Measurements from ENCODE around the gene RALGPS1. TPM values are rescaled to one million over a fixed set of nuclear protein-coding genes. Genes with fewer than 3 reads are reported as not detected.

Gene RALGPS1
- total and polyA plus RNA-seq, 4 experiments from 2014 or later = 0.84 to 10.3 (median 5.8) TPM

GRCh38 chr9:127202461-127203169, 288.0 kb downstream of the RALGPS1 start:
- H3K36me3 Mint-ChIP-seq = no peaks in the 10 kb centered on the region
- H3K27ac ChIP-seq (ENCODE audit: low read depth, low read length) = no peak overlapping the region
- no peak for DNase-seq
- peaks cover 1 to 16% (median 6%) of the 10 kb centered on the region in 4 donors for H3K4me1 Mint-ChIP-seq
- no peaks in the 10 kb centered on the region for H3K36me3 ChIP-seq (ENCODE audit: insufficient read depth, low read length)
- H3K27me3 ChIP-seq (ENCODE audit: insufficient read depth, low read length) = no peaks in the 10 kb centered on the region
- CTCF ChIA-PET (ENCODE audit: partially characterized antibody) = interaction anchor here (2.1 to 10.0 kb wide), 3 partner anchors 217 to 262 kb away, joined by 5 to 175 read pairs (median 96); no protein-coding TSS in a partner anchor
- H3K27ac Mint-ChIP-seq = no peak overlapping the region
- intact Hi-C loops (cut with micrococcal nuclease) = no loop called here
- no peak overlapping the region for H3K4me3 ChIP-seq (ENCODE audit: low read length in 2 of 2)
- H3K4me1 ChIP-seq (ENCODE audit: insufficient read depth, low read length) = peaks cover 10% of the 10 kb centered on the region
- no peaks in the 10 kb centered on the region for H3K9me3 Mint-ChIP-seq
- no peak overlapping the region for H3K4me3 Mint-ChIP-seq
- no peaks in the 10 kb centered on the region for H3K9me3 ChIP-seq (ENCODE audit: control insufficient read depth in 1 of 2, low read length in 2 of 2)
- POLR2A ChIA-PET (ENCODE audit: partially characterized antibody) = no interaction called here
- no peaks in the 10 kb centered on the region for H3K27me3 Mint-ChIP-seq

GRCh38 chr9:127203681-127204327, 289.2 kb downstream of the RALGPS1 start:
- Mint-ChIP-seq H3K4me3 (no peak overlapping the region), H3K9me3 (no peaks in the 10 kb centered on the region), H3K27ac (peak overlapping the region in 1 of 7 donors; percentile 42), H3K27me3 (no peaks in the 10 kb centered on the region), H3K4me1 (peaks cover under 1 to 9% (median 2%) of the 10 kb centered on the region in 4 donors), H3K36me3 (no peaks in the 10 kb centered on the region)
- no peak for DNase-seq
- ChIA-PET CTCF (ENCODE audit: partially characterized antibody) (interaction anchor here (1.4 kb wide), 1 partner anchor 263 kb away, joined by 4 read pairs; no protein-coding TSS in a partner anchor), POLR2A (ENCODE audit: partially characterized antibody) (no interaction called here)
- no peak overlapping the region for H3K4me3 ChIP-seq (ENCODE audit: low read length in 2 of 2)
- H3K27ac ChIP-seq (ENCODE audit: low read depth, low read length) = no peak overlapping the region
- H3K4me1 ChIP-seq (ENCODE audit: insufficient read depth, low read length) = peaks cover 7% of the 10 kb centered on the region
- no peaks in the 10 kb centered on the region for H3K27me3 ChIP-seq (ENCODE audit: insufficient read depth, low read length)
- no peaks in the 10 kb centered on the region for H3K9me3 ChIP-seq (ENCODE audit: control insufficient read depth in 1 of 2, low read length in 2 of 2)
- H3K36me3 ChIP-seq (ENCODE audit: insufficient read depth, low read length) = no peaks in the 10 kb centered on the region
- intact Hi-C loops (cut with micrococcal nuclease) = no loop called here

- CTCF ChIA-PET (ENCODE audit: partially characterized antibody) = no interaction called here
- POLR2A ChIA-PET (ENCODE audit: partially characterized antibody) = no interaction called here
- intact Hi-C loops (cut with micrococcal nuclease) = no loop called here
- Histone ChIP-seq H3K9me3 (ENCODE audit: control insufficient read depth in 1 of 2, low read length in 2 of 2) (no peaks in the 10 kb centered on the region), H3K27ac (ENCODE audit: low read depth, low read length) (no peak overlapping the region), H3K27me3 (ENCODE audit: insufficient read depth, low read length) (no peaks in the 10 kb centered on the region), H3K4me1 (ENCODE audit: insufficient read depth, low read length) (no peaks in the 10 kb centered on the region), H3K4me3 (ENCODE audit: low read length in 2 of 2) (no peak overlapping the region), H3K36me3 (ENCODE audit: insufficient read depth, low read length) (no peaks in the 10 kb centered on the region)
- H3K4me3 Mint-ChIP-seq = no peak overlapping the region
- H3K36me3 Mint-ChIP-seq = no peaks in the 10 kb centered on the region
- H3K27me3 Mint-ChIP-seq = no peaks in the 10 kb centered on the region
- H3K27ac Mint-ChIP-seq = peak overlapping the region in 1 of 7 donors; percentile 83
- peaks cover 0 to 5% (median under 1%) of the 10 kb centered on the region in 4 donors for H3K4me1 Mint-ChIP-seq
- DNase-seq = no peak
- H3K9me3 Mint-ChIP-seq = no peaks in the 10 kb centered on the region
These were observed 290.3 kb downstream of the RALGPS1 start for GRCh38 chr9:127204771-127205470.

GRCh38 chr9:127205952-127206351, 291.4 kb downstream of the RALGPS1 start:
- H3K9me3 Mint-ChIP-seq = no peaks in the 10 kb centered on the region
- H3K27me3 ChIP-seq (ENCODE audit: insufficient read depth, low read length) = no peaks in the 10 kb centered on the region
- intact Hi-C loops (cut with micrococcal nuclease) = no loop called here
- H3K27ac Mint-ChIP-seq = no peak overlapping the region
- POLR2A ChIA-PET (ENCODE audit: partially characterized antibody) = no interaction called here
- DNase-seq = no peak
- H3K4me1 Mint-ChIP-seq = peaks cover 0 to 5% (median 0%) of the 10 kb centered on the region in 4 donors
- no peak overlapping the region for H3K4me3 ChIP-seq (ENCODE audit: low read length in 2 of 2)
- H3K4me3 Mint-ChIP-seq = no peak overlapping the region
- H3K27ac ChIP-seq (ENCODE audit: low read depth, low read length) = no peak overlapping the region
- no peaks in the 10 kb centered on the region for H3K36me3 ChIP-seq (ENCODE audit: insufficient read depth, low read length)
- H3K36me3 Mint-ChIP-seq = no peaks in the 10 kb centered on the region
- no peaks in the 10 kb centered on the region for H3K9me3 ChIP-seq (ENCODE audit: control insufficient read depth in 1 of 2, low read length in 2 of 2)
- H3K4me1 ChIP-seq (ENCODE audit: insufficient read depth, low read length) = no peaks in the 10 kb centered on the region
- CTCF ChIA-PET (ENCODE audit: partially characterized antibody) = no interaction called here
- H3K27me3 Mint-ChIP-seq = peaks cover 0 to under 1% of the 10 kb centered on the region in 2 donors

DNA sequence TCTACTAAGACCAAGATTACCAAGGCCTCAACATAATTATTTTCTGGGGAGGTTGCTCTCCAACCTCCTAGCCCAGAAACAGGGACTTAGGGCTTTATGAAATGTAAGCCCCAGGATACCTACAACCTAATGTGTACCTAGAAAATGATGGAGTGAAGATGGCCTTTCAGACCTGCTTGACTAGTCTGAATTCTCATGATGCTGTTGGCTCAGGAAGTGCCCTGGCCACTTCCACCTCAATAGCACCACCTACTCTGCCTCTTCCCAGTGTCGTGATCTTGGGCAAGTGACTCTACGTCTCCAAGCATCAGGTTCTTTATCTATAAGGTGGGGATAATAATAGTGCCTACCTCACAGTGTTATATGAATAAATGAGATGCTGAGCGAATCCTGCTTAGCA, 292.1 kb downstream of the RALGPS1 start:
- Histone ChIP-seq H3K27me3 (ENCODE audit: insufficient read depth, low read length) (no peaks in the 10 kb centered on the region), H3K4me1 (ENCODE audit: insufficient read depth, low read length) (no peaks in the 10 kb centered on the region), H3K27ac (ENCODE audit: low read depth, low read length) (no peak overlapping the region), H3K4me3 (ENCODE audit: low read length in 2 of 2) (no peak overlapping the region), H3K36me3 (ENCODE audit: insufficient read depth, low read length) (no peaks in the 10 kb centered on the region), H3K9me3 (ENCODE audit: control insufficient read depth in 1 of 2, low read length in 2 of 2) (no peaks in the 10 kb centered on the region)
- Mint-ChIP-seq H3K4me1 (peaks cover 0 to 5% (median 0%) of the 10 kb centered on the region in 4 donors), H3K27ac (peak overlapping the region in 1 of 7 donors; percentile 3), H3K9me3 (no peaks in the 10 kb centered on the region), H3K36me3 (no peaks in the 10 kb centered on the region), H3K27me3 (peaks cover 0 to 1% of the 10 kb centered on the region in 2 donors), H3K4me3 (no peak overlapping the region)
- no peak for DNase-seq
- ChIA-PET CTCF (ENCODE audit: partially characterized antibody) (no interaction called here), POLR2A (ENCODE audit: partially characterized antibody) (no interaction called here)
- intact Hi-C loops (cut with micrococcal nuclease) = no loop called here

DNA sequence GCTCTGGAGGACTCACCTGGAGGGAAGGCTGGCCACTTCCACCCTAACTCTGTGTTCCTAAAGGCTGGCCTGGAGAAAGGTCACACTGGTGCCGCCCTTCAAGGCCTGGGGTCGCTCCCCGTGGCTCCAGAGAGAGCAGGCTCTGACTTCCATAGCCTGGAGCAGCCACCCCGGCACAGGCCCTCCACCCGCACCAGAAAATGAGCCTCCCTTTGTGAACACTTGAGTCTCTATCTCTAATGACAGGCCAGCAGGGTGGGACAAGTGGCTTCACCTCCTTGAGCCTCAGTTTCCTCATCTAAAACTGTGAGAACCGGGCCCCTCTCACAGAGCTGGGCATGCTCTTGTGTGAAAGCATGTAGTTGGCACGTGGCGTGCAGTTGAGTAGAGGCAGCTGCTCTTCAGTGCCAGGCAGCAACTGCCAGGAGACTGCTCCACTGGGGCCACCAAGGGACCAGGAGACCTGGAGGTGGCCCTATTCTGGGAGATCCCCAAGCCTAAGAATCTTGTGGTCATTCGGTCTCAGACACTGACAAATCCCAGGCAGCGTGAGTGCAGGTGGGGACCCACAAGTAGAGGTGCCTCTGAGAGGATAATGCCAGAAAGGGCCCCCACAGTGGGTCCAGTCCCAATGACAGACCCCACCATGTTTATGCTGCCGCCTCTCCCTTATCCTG, 293.3 kb downstream of the RALGPS1 start:
- Mint-ChIP-seq H3K27ac (no peak overlapping the region), H3K9me3 (no peaks in the 10 kb centered on the region), H3K4me3 (no peak overlapping the region), H3K4me1 (peaks cover 0 to 5% (median 0%) of the 10 kb centered on the region in 4 donors), H3K36me3 (no peaks in the 10 kb centered on the region), H3K27me3 (peaks cover 0 to 1% of the 10 kb centered on the region in 2 donors)
- ChIA-PET CTCF (ENCODE audit: partially characterized antibody) (no interaction called here), POLR2A (ENCODE audit: partially characterized antibody) (no interaction called here)
- H3K27ac ChIP-seq (ENCODE audit: low read depth, low read length) = no peak overlapping the region
- no peak for DNase-seq
- no peaks in the 10 kb centered on the region for H3K4me1 ChIP-seq (ENCODE audit: insufficient read depth, low read length)
- H3K27me3 ChIP-seq (ENCODE audit: insufficient read depth, low read length) = no peaks in the 10 kb centered on the region
- intact Hi-C loops (cut with micrococcal nuclease) = no loop called here
- H3K9me3 ChIP-seq (ENCODE audit: control insufficient read depth in 1 of 2, low read length in 2 of 2) = no peaks in the 10 kb centered on the region
- H3K36me3 ChIP-seq (ENCODE audit: insufficient read depth, low read length) = no peaks in the 10 kb centered on the region
- no peak overlapping the region for H3K4me3 ChIP-seq (ENCODE audit: low read length in 2 of 2)

GRCh38 chr9:127208416-127208815, 293.8 kb downstream of the RALGPS1 start:
- Histone ChIP-seq H3K4me3 (ENCODE audit: low read length in 2 of 2) (no peak overlapping the region), H3K27ac (ENCODE audit: low read depth, low read length) (no peak overlapping the region), H3K27me3 (ENCODE audit: insufficient read depth, low read length) (no peaks in the 10 kb centered on the region), H3K36me3 (ENCODE audit: insufficient read depth, low read length) (no peaks in the 10 kb centered on the region), H3K9me3 (ENCODE audit: control insufficient read depth in 1 of 2, low read length in 2 of 2) (no peaks in the 10 kb centered on the region), H3K4me1 (ENCODE audit: insufficient read depth, low read length) (no peaks in the 10 kb centered on the region)
- intact Hi-C loops (cut with micrococcal nuclease) = no loop called here
- peaks cover 0 to 5% (median 0%) of the 10 kb centered on the region in 4 donors for H3K4me1 Mint-ChIP-seq
- ChIA-PET CTCF (ENCODE audit: partially characterized antibody) (no interaction called here), POLR2A (ENCODE audit: partially characterized antibody) (no interaction called here)
- DNase-seq = no peak
- H3K9me3 Mint-ChIP-seq = no peaks in the 10 kb centered on the region
- peaks cover 0 to 1% of the 10 kb centered on the region in 2 donors for H3K27me3 Mint-ChIP-seq
- H3K36me3 Mint-ChIP-seq = no peaks in the 10 kb centered on the region
- no peak overlapping the region for H3K4me3 Mint-ChIP-seq
- no peak overlapping the region for H3K27ac Mint-ChIP-seq
